Measurements from ENCODE around the gene LKAAEAR1. TPM values are rescaled to one million over a fixed set of nuclear protein-coding genes. Genes with fewer than 3 reads are reported as not detected.
A peak's percentile ranks its signal among the peaks of the same experiment; 100 is the strongest.

The LKAAEAR1 gene
- total and polyA plus RNA-seq, 2 of the 13 experiments (the other 11 are each of a cell fraction or from before 2014, with no cell fraction given): not detected

DNA sequence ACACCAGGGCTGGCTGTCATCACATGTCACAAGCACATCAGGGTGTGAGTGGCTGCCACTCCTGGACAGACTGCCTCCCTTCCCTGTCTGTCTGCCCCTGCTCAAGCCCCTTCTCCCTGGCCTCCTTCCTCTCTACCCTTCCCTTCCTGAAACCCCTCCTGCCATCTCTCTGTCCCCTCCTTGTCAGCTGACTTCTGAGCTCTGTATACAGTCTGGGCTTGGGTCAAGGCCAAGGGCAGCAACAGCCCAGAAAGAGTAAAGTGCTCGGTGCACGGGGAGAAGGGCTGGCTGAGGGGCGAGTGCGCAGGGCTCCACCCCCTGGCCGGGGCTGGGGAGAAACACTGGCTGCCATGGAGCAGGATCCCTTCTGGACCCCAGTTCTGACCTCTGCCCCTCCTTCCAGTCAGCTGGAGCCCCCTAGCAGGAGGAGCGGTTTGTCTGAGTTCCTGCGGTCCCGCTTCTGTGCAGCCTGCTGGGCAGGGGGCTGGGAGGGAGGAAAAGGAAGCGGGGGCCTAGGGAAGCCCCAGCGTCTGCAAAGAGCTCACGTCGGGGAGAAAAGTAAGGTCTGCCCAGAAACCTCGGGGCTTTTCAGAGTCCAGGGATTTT lies 2.0 kb downstream of the LKAAEAR1 start (continued):
- TF ChIP-seq, protein P1, sequence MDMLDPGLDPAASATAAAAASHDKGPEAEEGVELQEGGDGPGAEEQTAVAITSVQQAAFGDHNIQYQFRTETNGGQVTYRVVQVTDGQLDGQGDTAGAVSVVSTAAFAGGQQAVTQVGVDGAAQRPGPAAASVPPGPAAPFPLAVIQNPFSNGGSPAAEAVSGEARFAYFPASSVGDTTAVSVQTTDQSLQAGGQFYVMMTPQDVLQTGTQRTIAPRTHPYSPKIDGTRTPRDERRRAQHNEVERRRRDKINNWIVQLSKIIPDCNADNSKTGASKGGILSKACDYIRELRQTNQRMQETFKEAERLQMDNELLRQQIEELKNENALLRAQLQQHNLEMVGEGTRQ (IDR thresholded peaks at IDR 0.05; ENCODE audit: low read depth, low read length): no peak
- TF ChIP-seq, protein P1 (CRISPR knock-in tag; IDR thresholded peaks at IDR 0.05; ENCODE audit: borderline replicate concordance): no peak
- TF ChIP-seq RFXANK (CRISPR knock-in tag; IDR thresholded peaks at IDR 0.05) (no peak), MAZ (IDR thresholded peaks at IDR 0.05; ENCODE audit: borderline replicate concordance, low read depth, low read length) (no peak), MAZ (CRISPR knock-in tag; IDR thresholded peaks at IDR 0.05; ENCODE audit: low read depth) (0 out of 2 replicates have a peak, but pooled peaks have one; percentile 23), ZNF274 (CRISPR knock-in tag; IDR thresholded peaks at IDR 0.05) (no peak), ZNF556 (CRISPR knock-in tag; IDR thresholded peaks at IDR 0.05; ENCODE audit: borderline replicate concordance) (no peak), TEAD3 (CRISPR knock-in tag; optimal IDR thresholded peaks at IDR 0.05; ENCODE audit: borderline replicate concordance) (peak; percentile 30), CREB1 (IDR thresholded peaks at IDR 0.05) (no peak), CREB1 (CRISPR knock-in tag; IDR thresholded peaks at IDR 0.05) (no peak), ZNF234 (CRISPR knock-in tag; conservative IDR thresholded peaks at IDR 0.05) (no peak), ZNF709 (CRISPR knock-in tag; IDR thresholded peaks at IDR 0.05) (no peak), ZSCAN21 (CRISPR knock-in tag; IDR thresholded peaks at IDR 0.05; ENCODE audit: borderline replicate concordance) (no peak), ZNF256 (CRISPR knock-in tag; conservative IDR thresholded peaks at IDR 0.05) (0 out of 2 replicates have a peak, but pooled peaks have one; percentile 25), ZNF441 (CRISPR knock-in tag; IDR thresholded peaks at IDR 0.05; ENCODE audit: borderline replicate concordance) (peak; percentile 87; the same call in 1 of the 2 replicates), ZNF891 (CRISPR knock-in tag; IDR thresholded peaks at IDR 0.05) (no peak), ZNF616 (CRISPR knock-in tag; IDR thresholded peaks at IDR 0.05; ENCODE audit: low read depth) (no peak), CCAR2 (optimal IDR thresholded peaks at IDR 0.05; ENCODE audit: low read depth, low read length) (no peak), ZSCAN25 (CRISPR knock-in tag; IDR thresholded peaks at IDR 0.05) (no peak), SP1 (IDR thresholded peaks at IDR 0.05) (no peak), SP1 (CRISPR knock-in tag; IDR thresholded peaks at IDR 0.05) (no peak), ZNF772 (CRISPR knock-in tag; IDR thresholded peaks at IDR 0.05) (no peak), ZNF720 (CRISPR knock-in tag; IDR thresholded peaks at IDR 0.05) (no peak), PAF1 (CRISPR knock-in tag; IDR thresholded peaks at IDR 0.05) (no peak), RARG (CRISPR knock-in tag; IDR thresholded peaks at IDR 0.05; ENCODE audit: low read depth) (no peak)
- TF ChIP-seq, protein P2, sequence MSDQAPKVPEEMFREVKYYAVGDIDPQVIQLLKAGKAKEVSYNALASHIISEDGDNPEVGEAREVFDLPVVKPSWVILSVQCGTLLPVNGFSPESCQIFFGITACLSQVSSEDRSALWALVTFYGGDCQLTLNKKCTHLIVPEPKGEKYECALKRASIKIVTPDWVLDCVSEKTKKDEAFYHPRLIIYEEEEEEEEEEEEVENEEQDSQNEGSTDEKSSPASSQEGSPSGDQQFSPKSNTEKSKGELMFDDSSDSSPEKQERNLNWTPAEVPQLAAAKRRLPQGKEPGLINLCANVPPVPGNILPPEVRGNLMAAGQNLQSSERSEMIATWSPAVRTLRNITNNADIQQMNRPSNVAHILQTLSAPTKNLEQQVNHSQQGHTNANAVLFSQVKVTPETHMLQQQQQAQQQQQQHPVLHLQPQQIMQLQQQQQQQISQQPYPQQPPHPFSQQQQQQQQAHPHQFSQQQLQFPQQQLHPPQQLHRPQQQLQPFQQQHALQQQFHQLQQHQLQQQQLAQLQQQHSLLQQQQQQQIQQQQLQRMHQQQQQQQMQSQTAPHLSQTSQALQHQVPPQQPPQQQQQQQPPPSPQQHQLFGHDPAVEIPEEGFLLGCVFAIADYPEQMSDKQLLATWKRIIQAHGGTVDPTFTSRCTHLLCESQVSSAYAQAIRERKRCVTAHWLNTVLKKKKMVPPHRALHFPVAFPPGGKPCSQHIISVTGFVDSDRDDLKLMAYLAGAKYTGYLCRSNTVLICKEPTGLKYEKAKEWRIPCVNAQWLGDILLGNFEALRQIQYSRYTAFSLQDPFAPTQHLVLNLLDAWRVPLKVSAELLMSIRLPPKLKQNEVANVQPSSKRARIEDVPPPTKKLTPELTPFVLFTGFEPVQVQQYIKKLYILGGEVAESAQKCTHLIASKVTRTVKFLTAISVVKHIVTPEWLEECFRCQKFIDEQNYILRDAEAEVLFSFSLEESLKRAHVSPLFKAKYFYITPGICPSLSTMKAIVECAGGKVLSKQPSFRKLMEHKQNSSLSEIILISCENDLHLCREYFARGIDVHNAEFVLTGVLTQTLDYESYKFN (CRISPR knock-in tag; conservative IDR thresholded peaks at IDR 0.05): peak; percentile 48; the same call in 1 of the 2 replicates
- TF ChIP-seq, protein P3, sequence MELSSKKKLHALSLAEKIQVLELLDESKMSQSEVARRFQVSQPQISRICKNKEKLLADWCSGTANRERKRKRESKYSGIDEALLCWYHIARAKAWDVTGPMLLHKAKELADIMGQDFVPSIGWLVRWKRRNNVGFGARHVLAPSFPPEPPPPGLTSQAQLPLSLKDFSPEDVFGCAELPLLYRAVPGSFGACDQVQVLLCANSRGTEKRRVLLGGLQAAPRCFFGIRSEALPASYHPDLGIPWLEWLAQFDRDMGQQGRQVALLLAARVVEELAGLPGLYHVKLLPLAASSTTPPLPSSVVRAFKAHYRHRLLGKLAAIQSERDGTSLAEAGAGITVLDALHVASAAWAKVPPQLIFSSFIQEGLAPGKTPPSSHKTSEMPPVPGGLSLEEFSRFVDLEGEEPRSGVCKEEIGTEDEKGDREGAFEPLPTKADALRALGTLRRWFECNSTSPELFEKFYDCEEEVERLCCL (CRISPR knock-in tag; IDR thresholded peaks at IDR 0.05; ENCODE audit: borderline replicate concordance): no peak

Data from HepG2 (cell line).